GM12878 (cell line): Measurements from ENCODE around the gene ZBTB48. TPM values are rescaled to one million over a fixed set of nuclear protein-coding genes. Genes with fewer than 3 reads are reported as not detected.
A peak's percentile ranks its signal among the peaks of the same experiment; 100 is the strongest.

Source experiments
- ATAC-seq: fragments of 200-7000 bp; cut with Tn5 transposase; 3 replicates; pipeline ENCODE4 v1.9.1; 2020; ENCODE audit warnings: mild to moderate bottlenecking, moderate library complexity
- Bru-seq: library from RNA; stranded (reverse); fragments of 400-500 nt; gene quantifications from one replicate; lab custom pipeline; 2021; lab: Mats Ljungman, UMichigan
- BruChase-seq, 2 experiments: library from RNA; stranded (reverse); fragments of 400-500 nt; gene quantifications; one replicate each; lab custom pipeline; 2021; lab: Mats Ljungman, UMichigan
- BruUV-seq: library from RNA; stranded (reverse); fragments of 400-500 nt; replicated peaks from 2 replicates; lab custom pipeline; 2021; lab: Mats Ljungman, UMichigan
- CTCF ChIA-PET: fragments of 300-600 bp; sonication (Branson Sonifier 250); formaldehyde crosslinking; extraction: SDS; loops from one replicate; lab custom pipeline; 2021; ENCODE audit warnings: inconsistent platforms; lab: Yijun Ruan, JAX
- POLR2A ChIA-PET: fragments of 350-600 bp; formaldehyde crosslinking; extraction: SDS; loops from one replicate; lab custom pipeline; 2021; ENCODE audit warnings: inconsistent platforms; lab: Charles Lee
- RAD21 ChIA-PET: fragments of 300-600 bp; sonication (Branson Sonifier 250); formaldehyde crosslinking; loops from one replicate; lab custom pipeline; 2023; ENCODE audit warnings: antibody characterized with exemption; ENCODE audit not compliant: unreplicated experiment; lab: Charles Lee
- SMC1A ChIA-PET: fragments of 300-600 bp; sonication (Branson Sonifier 250); formaldehyde crosslinking; loops from one replicate; lab custom pipeline; 2023; ENCODE audit not compliant: unreplicated experiment, uncharacterized antibody; lab: Charles Lee
- DNase-seq: peaks from one replicate; pipeline ENCODE4 v3.0.0-alpha.2; 2011; ENCODE audit warnings: low read depth, low spot score
- FAIRE-seq: peaks from 3 replicates; lab custom pipeline; 2011; peaks lifted over from hg19 to GRCh38; lab: Jason Lieb, UNC
- H2AFZ ChIP-seq: 2 replicates; pipeline ENCODE4 v1.6.0; 2011; ENCODE audit warnings: low read depth, low read length, control low read depth; ENCODE audit not compliant: control insufficient read depth
- H3K27ac ChIP-seq: 2 replicates; pipeline ENCODE4 v1.5.1; 2011; ENCODE audit warnings: control low read depth; ENCODE audit not compliant: control insufficient read depth, insufficient read depth
- H3K27me3 ChIP-seq, 2 experiments: replicated peaks in 1 of 2; 2 replicates each; pipeline versions ENCODE4 v1.6.0 to v1.6.1; 2011; ENCODE audit warnings: low read length in 1 of 2; ENCODE audit not compliant: control insufficient read depth in 2 of 2, insufficient read depth in 2 of 2
- H3K36me3 ChIP-seq, 2 experiments: 2 replicates each; pipeline ENCODE4 v1.5.1; 2011; ENCODE audit warnings: low read length in 1 of 2; ENCODE audit not compliant: control insufficient read depth in 2 of 2, insufficient read depth in 2 of 2
- H3K4me1 ChIP-seq: 2 replicates; pipeline ENCODE4 v1.6.1; 2011; ENCODE audit warnings: mild to moderate bottlenecking, low read length, moderate library complexity, mixed read lengths; ENCODE audit not compliant: control insufficient read depth, insufficient read depth
- H3K4me2 ChIP-seq: 2 replicates; pipeline ENCODE4 v1.6.0; 2011; ENCODE audit warnings: control low read depth; ENCODE audit not compliant: control insufficient read depth, insufficient read depth
- H3K4me3 ChIP-seq: fragments of 200-600 bp; sonication (generic); 2 replicates; pipeline ENCODE4 v1.5.1; 2016
- H3K79me2 ChIP-seq: 2 replicates; pipeline ENCODE4 v1.6.0; 2011; ENCODE audit warnings: low read length; ENCODE audit not compliant: control insufficient read depth, insufficient read depth
- H3K9ac ChIP-seq: 2 replicates; pipeline ENCODE4 v1.8.0; 2011; ENCODE audit warnings: low read length, control low read depth, mixed read lengths; ENCODE audit not compliant: control insufficient read depth, insufficient read depth
- H3K9me3 ChIP-seq: replicated peaks from 3 replicates; pipeline ENCODE4 v1.5.1; 2011; ENCODE audit warnings: mild to moderate bottlenecking, low read length; ENCODE audit not compliant: control insufficient read depth, insufficient read depth
- H4K20me1 ChIP-seq: 2 replicates; pipeline ENCODE4 v1.6.0; 2011; ENCODE audit not compliant: control insufficient read depth, insufficient read depth
- ASH2L ChIP-seq: fragments of 300-600, 200-600 bp; sonication (generic); IDR thresholded peaks from 2 replicates; pipeline ENCODE4 v1.6.1; 2017; ENCODE audit warnings: low read depth, mild to moderate bottlenecking, borderline replicate concordance
- BMI1 ChIP-seq: fragments of 450-650 bp; IDR thresholded peaks from 2 replicates; pipeline ENCODE4 v1.6.1; 2016; ENCODE audit warnings: mild to moderate bottlenecking, moderate library complexity, borderline replicate concordance
- EP300 ChIP-seq, 2 experiments: fragments of 150-350 bp in 1 of 2; IDR thresholded peaks; 2 replicates each; pipeline ENCODE4 v1.6.1; 2011 to 2012; ENCODE audit warnings: low read depth in 2 of 2, low read length in 2 of 2, borderline replicate concordance in 1 of 2, improper control_type of control experiment in 1 of 2, inconsistent platforms in 1 of 2; ENCODE audit not compliant: control insufficient read depth in 1 of 2
- MXI1 ChIP-seq: fragments of 150-350 bp; IDR thresholded peaks from 2 replicates; pipeline ENCODE4 v1.6.1; 2011; ENCODE audit warnings: low read depth, mild to moderate bottlenecking, inconsistent platforms, low read length, improper control_type of control experiment
- MYC ChIP-seq: IDR thresholded peaks from 2 replicates; pipeline ENCODE4 v1.6.1; 2011; ENCODE audit warnings: mild to moderate bottlenecking, low read length, moderate library complexity, inconsistent platforms; ENCODE audit not compliant: insufficient read depth, insufficient replicate concordance, insufficient read length, severe bottlenecking
- NFYB ChIP-seq: IDR thresholded peaks from 2 replicates; pipeline ENCODE4 v1.6.1; 2011; ENCODE audit warnings: low read depth, mild to moderate bottlenecking, low read length, improper control_type of control experiment, moderate library complexity; ENCODE audit not compliant: insufficient read depth
- NR2F1 ChIP-seq: fragments of 450-650 bp; conservative IDR thresholded peaks from 2 replicates; pipeline ENCODE4 v1.6.1; 2017; ENCODE audit warnings: mild to moderate bottlenecking
- NRF1 ChIP-seq: conservative IDR thresholded peaks from 2 replicates; pipeline ENCODE4 v1.6.1; 2011; ENCODE audit warnings: mild to moderate bottlenecking, low read depth, low read length, improper control_type of control experiment
- POLR2AphosphoS5 ChIP-seq: IDR thresholded peaks from 2 replicates; pipeline ENCODE4 v1.6.1; 2011; ENCODE audit warnings: mild to moderate bottlenecking, low read length, inconsistent platforms
- RCOR1 ChIP-seq: conservative IDR thresholded peaks from 2 replicates; pipeline ENCODE4 v1.6.1; 2012; ENCODE audit warnings: low read depth, low read length, improper control_type of control experiment
- SRF ChIP-seq, 2 experiments: IDR thresholded peaks; 2 replicates each; pipeline ENCODE4 v1.6.1; 2011; ENCODE audit warnings: low read depth in 2 of 2, low read length in 2 of 2, mild to moderate bottlenecking in 1 of 2, moderate library complexity in 1 of 2
- TBL1XR1 ChIP-seq: IDR thresholded peaks from 2 replicates; pipeline ENCODE4 v1.6.1; 2012; ENCODE audit warnings: low read depth, low read length, improper control_type of control experiment
- WGBS: methylation state at CpG from one replicate; pipeline ENCODE4 v1.1.6; 2016; ENCODE audit warnings: low lambda C conversion rate; ENCODE audit not compliant: insufficient replicate concordance, insufficient coverage; ENCODE audit errors: missing lambda C conversion rate; 5-methylcytosine and 5-hydroxymethylcytosine counted together
- in situ Hi-C: fragments of 300-500 bp; cut with MboI; formaldehyde crosslinking; loops from 9 replicates; pipeline ENCODE4 v1.14.3; 2018; ENCODE audit warnings: mixed read lengths
- intact Hi-C: fragments of 100-400 bp; cut with micrococcal nuclease; formaldehyde crosslinking; loops from one replicate; pipeline ENCODE4 v1.14.2; 2022; ENCODE audit not compliant: unreplicated experiment
- long read RNA-seq, 2 experiments: library from polyadenylated mRNA; unstranded; transcript quantifications; one replicate each; pipeline ENCODE4 v2.0.0, GENCODE V29; 2019 to 2020
- polyA minus RNA-seq, 3 experiments: library from RNA; depleted of rRNA, polyadenylated mRNA; stranded (reverse); fragments of >200 nt; gene quantifications; 2 replicates each; pipeline ENCODE4 v1.2.3, GENCODE V29; 2011
- polyA plus RNA-seq, 11 experiments: library from polyadenylated mRNA; depleted of rRNA in 4 of 11; unstranded in 6 of 11; stranded (reverse) in 5 of 11; fragments of >200 nt; fragmentation: Nextera tagmentation in 4 of 11; fragmentation: Illumina TruSeq in 1 of 11; extraction: Ambion mirVana in 4 of 11; extraction: Trizol in 1 of 11; gene quantifications; 1 replicate in 1 of 11; 2 replicates in 10 of 11; pipeline versions ENCODE4 v1.2.1 to v1.2.3, GENCODE V29; 2011 to 2016; ENCODE audit warnings: inconsistent platforms in 2 of 11, missing spikeins in 2 of 11, low read depth in 1 of 11
- total RNA-seq, 4 experiments: library from RNA; depleted of rRNA in 3 of 4; stranded (reverse); fragments of >200 nt in 3 of 4; fragmentation: Illumina TruSeq in 1 of 4; extraction: Trizol in 1 of 4; gene quantifications; 2 replicates each; pipeline versions ENCODE4 v1.2.1 to v1.2.3, GENCODE V29; 2013 to 2021
- TF ChIP-seq, protein P1 (sequence below): fragments of 450-650 bp; IDR thresholded peaks from 2 replicates; pipeline ENCODE4 v1.6.1; 2017; ENCODE audit warnings: mild to moderate bottlenecking, moderate library complexity

ZBTB48 gene
- total RNA-seq (2013; cell fraction: nucleolus; rRNA removed) = 40.4 and 45.4 TPM in 2 replicates
- total RNA-seq (2014; rRNA removed) (13.6 and 16.3 TPM in 2 replicates), total RNA-seq (2014; rRNA removed; fragmentation: Illumina TruSeq; extraction: Trizol) (14.5 and 18.8 TPM in 2 replicates), total RNA-seq (2021) (23.6 and 27.8 TPM in 2 replicates), polyA plus RNA-seq (2011; rRNA removed) (10.8 and 17.2 TPM in 2 replicates), polyA plus RNA-seq (2014; fragmentation: Illumina TruSeq; extraction: Trizol) (7.6 and 9.9 TPM in 2 replicates), polyA plus RNA-seq (2014; fragmentation: Nextera tagmentation; extraction: Ambion mirVana) (1 to 10 TPM in 1 of 2 experiments, under 1 TPM in 1; 1.00 to 3.3 TPM), polyA plus RNA-seq (2014; rRNA removed) (25.3 and 26.3 TPM in 2 replicates), polyA plus RNA-seq (2016; fragmentation: Nextera tagmentation; extraction: Ambion mirVana) (10 to 100 TPM; 16.3 to 18.7 TPM), polyA minus RNA-seq (2011; rRNA and poly(A)+ RNA removed) (11.6 and 23.8 TPM in 2 replicates), Bru-seq, nascent RNA (percentile 69 among the genes with signal in this experiment), BruChase-seq, experiment 1, labeled RNA remaining after a 6-hour chase (percentile 70 among the genes with signal in this experiment), BruChase-seq, experiment 2, labeled RNA remaining after a 2-hour chase (percentile 78 among the genes with signal in this experiment)
- 8.7 TPM for polyA plus RNA-seq (2011; ENCODE audit: low read depth)
- 19.4 and 33.6 TPM in 2 replicates for polyA plus RNA-seq (2011; cell fraction: cytosol; rRNA removed)
- polyA plus RNA-seq (2011; cell fraction: nucleus; rRNA removed) = 68.9 and 75.7 TPM in 2 replicates
- 21.0 and 24.5 TPM in 2 replicates for polyA plus RNA-seq (2012)
- 8.4 and 10.8 TPM in 2 replicates for polyA minus RNA-seq (2011; cell fraction: cytosol; rRNA and poly(A)+ RNA removed)
- polyA minus RNA-seq (2011; cell fraction: nucleus; rRNA and poly(A)+ RNA removed) = 20.1 and 31.1 TPM in 2 replicates
- long read RNA-seq, experiment 1, partial matches to known transcripts = 2 of 11 reads
- long read RNA-seq, experiment 1, other reads (novel, unspliced or antisense) = 9 of 11 reads
- long read RNA-seq, experiment 2, partial matches to known transcripts = 1 of 14 reads
- long read RNA-seq, experiment 2, other reads (novel, unspliced or antisense) = 11 of 14 reads

DNA sequence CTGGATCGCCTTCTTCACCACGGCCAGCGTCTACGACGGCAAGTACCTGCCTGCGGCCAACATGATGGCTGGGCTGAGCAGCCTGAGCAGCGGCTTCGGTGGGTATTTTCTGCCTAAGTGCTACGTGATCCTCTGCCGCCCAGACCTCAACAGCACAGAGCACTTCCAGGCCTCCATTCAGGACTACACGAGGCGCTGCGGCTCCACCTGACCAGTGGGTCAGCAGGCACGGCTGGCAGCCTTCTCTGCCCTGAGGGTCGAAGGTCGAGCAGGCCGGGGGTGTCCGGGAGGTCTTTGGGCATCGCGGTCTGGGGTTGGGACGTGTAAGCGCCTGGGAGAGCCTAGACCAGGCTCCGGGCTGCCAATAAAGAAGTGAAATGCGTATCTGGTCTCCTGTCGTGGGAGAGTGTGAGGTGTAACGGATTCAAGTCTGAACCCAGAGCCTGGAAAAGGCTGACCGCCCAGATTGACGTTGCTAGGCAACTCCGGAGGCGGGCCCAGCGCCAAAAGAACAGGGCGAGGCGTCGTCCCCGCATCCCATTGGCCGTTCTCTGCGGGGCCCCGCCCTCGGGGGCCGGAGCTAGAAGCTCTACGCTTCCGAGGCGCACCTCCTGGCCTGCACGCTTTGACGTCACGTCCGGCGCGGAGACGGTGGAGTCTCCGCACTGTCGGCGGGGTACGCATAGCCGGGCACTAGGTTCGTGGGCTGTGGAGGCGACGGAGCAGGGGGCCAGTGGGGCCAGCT lies at the start of gene ZBTB48:
ZBTB48 (plus strand) TSS at position 621 of the 745 bp plus-strand sequence. CDS start 616 bp downstream, outside the sequence.
- no peaks in the 10 kb centered on the region for H3K27me3 ChIP-seq
- peak within 1 kb of the TSS; percentile 80 for H2AFZ ChIP-seq
- H3K4me3 ChIP-seq = peak within 1 kb of the TSS; percentile 89
- H3K4me2 ChIP-seq = peak within 1 kb of the TSS; percentile 75
- no peaks in the 10 kb centered on the region for H4K20me1 ChIP-seq
- RAD21 ChIA-PET = interaction anchor here (0.6 to 4.7 kb wide), 6 partner anchors 22 to 338 kb away, joined by 3 to 38 read pairs (median 4); partner anchors contain the start of genes KLHL21, NOL9 and TAS1R1
- CTCF ChIA-PET = interaction anchor here (0.6 to 4.4 kb wide), 6 partner anchors 20 to 182 kb away, joined by 3 to 29 read pairs (median 5); partner anchors contain the start of genes NOL9 and TAS1R1
- DNase-seq (peak; percentile 74), FAIRE-seq (peak; percentile 98), ATAC-seq (peak; percentile 97)
- H3K27ac ChIP-seq = peak within 1 kb of the TSS; percentile 68
- 16% methylated on average over 56 of the region's 58 CpGs for whole genome bisulfite sequencing
- peaks cover 21% of the 10 kb centered on the region for H3K79me2 ChIP-seq
- H3K4me1 ChIP-seq = peaks cover 13% of the 10 kb centered on the region
- peak within 1 kb of the TSS; percentile 85 for H3K9ac ChIP-seq
- POLR2A ChIA-PET = interaction anchor here (0.6 to 3.9 kb wide), 8 partner anchors 20 to 230 kb away, joined by 3 to 22 read pairs (median 4); partner anchors contain the start of genes KLHL21 and NOL9
- H3K36me3 ChIP-seq = no peaks in the 10 kb centered on the region
- in situ Hi-C loops (no loop called here), intact Hi-C loops (no loop called here)
- no peaks in the 10 kb centered on the region for H3K9me3 ChIP-seq
- SMC1A ChIA-PET = interaction anchor here (1.0 to 2.0 kb wide), 6 partner anchors 10 to 89 kb away, joined by 3 to 7 read pairs (median 4); no protein-coding TSS in a partner anchor
- no TSS peak for BruUV-seq
- TF ChIP-seq MYC = peak; percentile 29
- TF ChIP-seq POLR2AphosphoS5 = peak; percentile 93
- TF ChIP-seq RCOR1 = no peak
- TF ChIP-seq BMI1 = peak; percentile 99
- TF ChIP-seq NR2F1 = peak; percentile 96
- TF ChIP-seq MXI1 = peak; percentile 61
- 0 out of 2 replicates have a peak, but pooled peaks have one; percentile 16 for TF ChIP-seq NRF1
- TF ChIP-seq, protein P1, sequence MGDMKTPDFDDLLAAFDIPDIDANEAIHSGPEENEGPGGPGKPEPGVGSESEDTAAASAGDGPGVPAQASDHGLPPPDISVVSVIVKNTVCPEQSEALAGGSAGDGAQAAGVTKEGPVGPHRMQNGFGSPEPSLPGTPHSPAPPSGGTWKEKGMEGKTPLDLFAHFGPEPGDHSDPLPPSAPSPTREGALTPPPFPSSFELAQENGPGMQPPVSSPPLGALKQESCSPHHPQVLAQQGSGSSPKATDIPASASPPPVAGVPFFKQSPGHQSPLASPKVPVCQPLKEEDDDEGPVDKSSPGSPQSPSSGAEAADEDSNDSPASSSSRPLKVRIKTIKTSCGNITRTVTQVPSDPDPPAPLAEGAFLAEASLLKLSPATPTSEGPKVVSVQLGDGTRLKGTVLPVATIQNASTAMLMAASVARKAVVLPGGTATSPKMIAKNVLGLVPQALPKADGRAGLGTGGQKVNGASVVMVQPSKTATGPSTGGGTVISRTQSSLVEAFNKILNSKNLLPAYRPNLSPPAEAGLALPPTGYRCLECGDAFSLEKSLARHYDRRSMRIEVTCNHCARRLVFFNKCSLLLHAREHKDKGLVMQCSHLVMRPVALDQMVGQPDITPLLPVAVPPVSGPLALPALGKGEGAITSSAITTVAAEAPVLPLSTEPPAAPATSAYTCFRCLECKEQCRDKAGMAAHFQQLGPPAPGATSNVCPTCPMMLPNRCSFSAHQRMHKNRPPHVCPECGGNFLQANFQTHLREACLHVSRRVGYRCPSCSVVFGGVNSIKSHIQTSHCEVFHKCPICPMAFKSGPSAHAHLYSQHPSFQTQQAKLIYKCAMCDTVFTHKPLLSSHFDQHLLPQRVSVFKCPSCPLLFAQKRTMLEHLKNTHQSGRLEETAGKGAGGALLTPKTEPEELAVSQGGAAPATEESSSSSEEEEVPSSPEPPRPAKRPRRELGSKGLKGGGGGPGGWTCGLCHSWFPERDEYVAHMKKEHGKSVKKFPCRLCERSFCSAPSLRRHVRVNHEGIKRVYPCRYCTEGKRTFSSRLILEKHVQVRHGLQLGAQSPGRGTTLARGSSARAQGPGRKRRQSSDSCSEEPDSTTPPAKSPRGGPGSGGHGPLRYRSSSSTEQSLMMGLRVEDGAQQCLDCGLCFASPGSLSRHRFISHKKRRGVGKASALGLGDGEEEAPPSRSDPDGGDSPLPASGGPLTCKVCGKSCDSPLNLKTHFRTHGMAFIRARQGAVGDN = peak; percentile 52; the same call in 1 of the 2 replicates
- 0 out of 4 replicates have a peak, but pooled peaks of 1 of the 2 experiments have one; percentile 1 for TF ChIP-seq SRF (IDR thresholded peaks at IDR 0.05; ENCODE audit: low read depth in 2 of 2, low read length in 2 of 2)
- no peak for TF ChIP-seq EP300 (IDR thresholded peaks at IDR 0.05; ENCODE audit: borderline replicate concordance in 1 of 2, control insufficient read depth in 1 of 2, low read depth in 2 of 2, low read length in 2 of 2)
- TF ChIP-seq NFYB = peak; percentile 65; the same call in 1 of the 2 replicates
- peak; percentile 25; the same call in 1 of the 2 replicates for TF ChIP-seq TBL1XR1
- TF ChIP-seq ASH2L = no peak
